OCI-M2 (cell line): ENCODE data around the gene ANKRD23.

ENCODE experiments used
- DNase-seq: peaks from one replicate; lab custom pipeline; 2025; ENCODE audit not compliant: unreplicated experiment; lab: John Stamatoyannopoulos, UW

Gene ANKRD23

GRCh38 chr2:96839875-96840850 is 3.7 kb downstream of the ANKRD23 start:
- DNase-seq, result no peak

GRCh38 chr2:96839293-96839874 is 4.4 kb downstream of the ANKRD23 start:
- no peak for DNase-seq

DNA sequence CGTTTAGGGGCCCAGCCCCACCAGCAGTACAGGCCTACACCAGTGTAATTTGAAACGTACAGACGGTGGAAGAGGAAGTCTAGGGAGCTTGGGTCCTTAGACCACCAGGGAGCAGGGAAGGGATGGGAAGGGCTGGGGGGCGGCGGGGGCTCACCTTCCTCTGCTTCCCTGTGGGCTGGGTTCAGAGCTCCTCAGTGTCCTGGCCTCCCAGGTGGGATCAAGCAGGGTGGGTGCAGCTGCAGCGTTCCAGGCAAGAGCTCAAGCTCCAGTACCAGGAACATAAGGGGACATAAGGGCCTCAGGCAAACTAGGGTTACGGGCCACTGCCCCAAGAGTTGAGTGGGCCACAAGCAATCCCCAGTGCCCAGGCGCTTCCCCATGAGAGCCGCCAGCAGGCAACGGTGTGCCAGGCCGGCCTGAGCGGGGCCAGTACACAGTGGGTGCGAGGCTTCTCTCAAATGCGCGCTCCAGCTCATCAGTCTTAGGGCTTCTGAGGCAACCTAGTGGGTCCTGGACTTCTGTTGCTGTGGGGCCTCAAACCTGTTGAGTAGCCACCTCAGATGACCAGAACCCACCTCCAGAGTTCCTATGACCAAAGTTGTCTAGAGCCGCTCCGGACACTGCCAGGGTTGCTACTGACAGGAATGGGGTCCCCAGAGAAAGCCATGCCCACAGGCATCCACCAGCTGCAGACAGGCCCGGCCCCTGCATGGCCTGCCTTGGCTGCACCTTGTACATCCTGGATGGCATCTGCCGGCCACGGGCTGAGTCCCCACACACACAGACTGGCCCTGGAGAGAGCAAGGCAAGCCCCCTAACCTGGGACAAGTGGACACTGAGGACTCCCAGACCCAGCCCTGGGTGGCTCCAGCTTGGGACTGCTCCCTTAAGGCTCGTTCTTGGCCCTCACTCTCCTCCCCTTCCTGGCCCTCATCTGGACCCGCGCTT is 5.2 kb downstream of the ANKRD23 start:
- no peak for DNase-seq

DNA sequence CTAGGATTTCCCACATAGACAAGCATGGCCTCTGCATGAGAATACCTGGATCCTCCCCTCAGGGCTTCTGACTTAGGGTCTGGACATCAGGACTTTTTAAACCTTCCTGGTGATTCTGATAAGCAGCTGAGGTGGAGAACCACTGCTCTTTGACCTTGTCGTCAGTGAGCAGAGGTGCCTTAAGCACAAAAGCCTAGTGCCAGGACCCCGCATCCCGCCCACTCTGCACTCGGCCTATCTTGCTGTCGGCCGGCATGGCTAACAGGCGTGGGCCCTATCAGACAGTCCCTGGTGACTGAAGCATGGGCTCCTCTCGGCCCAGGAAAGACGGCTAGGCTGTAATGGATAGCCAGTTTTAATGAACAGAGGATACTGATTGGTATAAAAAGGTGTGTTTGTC is 6.2 kb downstream of the ANKRD23 start:
- DNase-seq, result no peak

DNA sequence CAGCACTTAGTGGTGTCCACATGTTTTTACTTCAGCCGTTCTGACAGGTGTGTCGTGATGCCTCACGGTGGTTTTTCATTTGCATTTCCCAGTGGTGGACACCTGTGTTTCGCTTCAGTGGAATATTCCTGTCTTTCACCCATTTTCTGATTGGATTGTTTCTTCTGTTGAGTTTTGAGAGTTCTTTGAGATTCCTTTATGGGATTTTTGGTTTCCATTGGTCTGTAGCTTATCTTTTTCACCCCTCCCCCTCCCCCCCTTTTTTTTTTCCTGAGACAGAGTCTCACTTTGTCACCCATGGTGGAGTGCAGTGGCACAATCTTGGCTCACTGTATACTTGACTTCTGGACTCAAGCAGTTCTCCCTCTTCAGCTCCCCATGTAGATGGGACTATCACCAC is 8.0 kb downstream of the ANKRD23 start:
- DNase-seq, result no peak

DNA sequence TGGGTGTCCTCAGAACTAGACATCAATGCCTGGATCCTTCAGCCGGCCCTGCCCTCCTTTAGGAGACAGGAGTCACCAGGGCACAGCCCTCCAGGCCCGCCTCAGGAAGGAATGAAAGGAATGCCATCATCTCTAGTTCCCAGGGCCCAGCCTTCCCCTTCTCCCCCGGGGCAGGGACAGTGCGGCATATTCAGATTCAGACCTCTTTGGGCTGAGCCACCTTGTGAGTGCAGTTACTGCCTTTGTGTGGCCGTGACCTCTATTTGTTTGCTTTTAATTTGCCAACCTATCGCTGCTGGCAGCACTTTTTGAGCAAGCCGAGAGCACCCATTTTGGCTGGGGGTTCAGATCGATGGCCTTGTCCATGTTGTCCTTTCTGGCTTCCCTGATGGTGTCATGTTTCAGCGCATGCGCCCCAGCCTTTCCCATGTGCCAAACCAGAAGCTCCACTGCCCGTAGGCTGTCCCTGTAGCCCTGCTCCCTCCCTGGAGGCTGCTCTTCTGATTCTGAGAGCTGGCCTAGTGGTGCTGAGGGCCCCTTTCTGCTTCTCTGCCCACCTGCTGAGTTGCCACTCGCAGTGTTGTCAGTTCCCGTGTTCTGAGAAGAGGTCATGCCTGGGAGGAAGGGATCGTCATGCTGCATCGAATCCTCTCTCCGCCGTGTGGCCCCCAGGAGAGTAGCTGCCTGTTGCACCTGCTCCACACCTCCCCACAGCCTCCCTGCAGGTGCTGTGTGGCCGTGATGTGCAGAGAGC is 10.9 kb downstream of the ANKRD23 start:
- DNase-seq, result no peak

- DNase-seq, result no peak
Observed at GRCh38 chr2:96832408-96832753, 11.4 kb downstream of the ANKRD23 start.

DNA sequence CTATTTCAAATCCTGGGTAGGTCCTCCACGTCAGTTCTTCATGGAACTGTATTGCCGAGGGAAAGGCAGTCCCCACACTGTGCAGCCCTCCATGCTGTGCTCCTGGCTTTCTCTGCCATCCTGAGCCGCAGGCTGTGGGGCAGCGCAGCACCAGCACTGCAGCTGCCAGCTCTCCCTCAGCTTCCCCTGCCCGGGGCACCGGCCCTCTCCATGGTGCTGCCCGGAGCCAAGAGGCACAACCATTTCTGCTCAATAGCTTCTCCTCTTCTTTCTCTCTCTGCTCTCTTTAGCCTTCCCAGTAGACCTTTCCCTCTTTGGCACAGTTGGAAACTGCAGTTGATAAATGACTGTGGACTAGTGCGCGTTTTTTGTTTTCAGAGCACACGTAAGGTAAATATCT is 12.1 kb downstream of the ANKRD23 start:
- DNase-seq, result no peak

- DNase-seq, result no peak
Observed at GRCh38 chr2:96830044-96830562, 13.7 kb downstream of the ANKRD23 start.

- DNase-seq, result no peak
Observed at GRCh38 chr2:96828874-96829273, 14.9 kb downstream of the ANKRD23 start.

- DNase-seq, result no peak
Observed at GRCh38 chr2:96828436-96828835, 15.4 kb downstream of the ANKRD23 start.

DNA sequence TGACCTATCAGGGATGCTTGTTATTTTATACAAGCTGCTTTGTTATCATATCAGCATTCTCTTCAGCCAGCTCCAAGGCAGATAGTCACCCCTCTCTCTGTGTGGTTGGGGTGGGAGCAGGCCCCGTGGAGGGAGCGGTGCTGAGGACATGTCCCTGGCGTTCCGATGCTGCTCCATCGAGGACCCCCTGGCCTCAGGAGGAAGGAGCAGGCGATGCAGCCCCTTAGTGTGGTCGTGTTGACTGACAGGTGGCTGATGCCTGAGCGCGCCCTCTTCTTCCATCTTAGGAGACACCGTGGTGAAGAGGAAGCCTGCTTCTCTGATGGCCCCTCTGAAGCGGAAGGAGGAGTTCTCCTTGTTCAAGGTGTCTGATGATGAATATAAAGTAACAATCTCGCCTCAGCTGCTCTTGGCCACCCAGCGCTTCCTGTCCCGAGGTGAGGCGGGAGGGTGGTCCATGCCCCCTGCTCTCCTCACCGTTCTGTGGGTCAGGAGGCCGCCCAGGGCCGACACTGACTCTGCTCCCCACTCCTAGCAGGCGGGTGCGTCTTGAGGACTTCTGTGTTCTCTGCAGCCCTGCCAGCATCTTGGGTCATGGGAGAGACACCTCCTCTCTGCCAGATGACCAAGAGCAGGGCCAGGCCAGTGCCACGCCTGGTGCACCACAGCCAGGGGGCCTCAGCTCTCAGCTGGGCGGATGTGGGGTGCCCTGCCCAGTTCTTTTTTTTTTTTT is 17.1 kb downstream of the ANKRD23 start:
- DNase-seq, result no peak

- DNase-seq, result no peak
Observed at GRCh38 chr2:96825057-96825456, 18.8 kb downstream of the ANKRD23 start.

GRCh38 chr2:96824079-96824870 is 19.5 kb downstream of the ANKRD23 start:
- no peak for DNase-seq

- DNase-seq, result no peak
Observed at GRCh38 chr2:96823198-96823597, 20.6 kb downstream of the ANKRD23 start.

- DNase-seq, result no peak
Observed at GRCh38 chr2:96822786-96823185, 21.0 kb downstream of the ANKRD23 start.

DNA sequence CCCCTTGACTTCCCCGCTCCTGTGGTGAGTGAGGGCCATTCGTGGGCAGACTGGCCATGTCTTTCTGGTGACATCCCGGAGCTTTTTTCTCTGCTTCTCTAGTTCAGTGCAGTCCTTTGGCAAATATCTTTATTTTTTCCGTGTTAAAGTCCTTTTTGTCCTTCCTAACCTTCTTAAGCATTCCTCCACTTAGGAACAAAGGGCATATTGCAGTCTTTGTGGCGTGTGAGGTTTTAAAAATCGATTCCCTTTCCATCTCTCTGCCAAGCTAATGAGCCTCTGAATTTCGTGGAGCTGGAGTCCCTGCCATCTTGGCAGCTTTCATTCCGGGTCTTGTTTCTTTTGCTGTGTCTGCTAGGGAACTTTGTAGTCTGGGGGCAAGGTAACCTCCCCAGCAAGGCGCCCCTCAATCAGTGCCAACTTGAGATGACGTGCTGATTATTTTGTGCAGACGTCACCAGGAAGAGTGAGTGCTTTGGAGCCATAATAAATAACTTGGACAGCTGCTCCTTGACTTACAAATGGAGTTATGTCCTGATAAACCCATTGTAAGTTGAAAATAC is 22.6 kb downstream of the ANKRD23 start:
- no peak for DNase-seq

- DNase-seq, result no peak
Observed at GRCh38 chr2:96819876-96820511, 23.8 kb downstream of the ANKRD23 start.
